PFSK-1 (cell line): Measurements from ENCODE around the gene DOCK4.

Source experiments
- POLR2AphosphoS5 ChIP-seq: IDR thresholded peaks from 2 replicates; pipeline ENCODE4 v1.6.1; 2012; ENCODE audit warnings: low read depth, mild to moderate bottlenecking, control low read depth, low read length, moderate library complexity
- REST ChIP-seq, 2 experiments: IDR thresholded peaks; 2 replicates each; pipeline versions ENCODE4 v1.6.1 to v1.8.0; 2011 to 2012; ENCODE audit warnings: low read depth in 2 of 2, low read length in 2 of 2, control low read depth in 1 of 2, inconsistent platforms in 1 of 2, mild to moderate bottlenecking in 1 of 2, moderate library complexity in 1 of 2; ENCODE audit not compliant: insufficient read depth in 1 of 2
- TAF1 ChIP-seq: IDR thresholded peaks from 2 replicates; pipeline ENCODE4 v1.6.1; 2012; ENCODE audit warnings: low read length, control low read depth, borderline replicate concordance; ENCODE audit not compliant: insufficient read depth

GRCh38 chr7:112122144-112122543 is 84.1 kb downstream of the DOCK4 start:
- TF ChIP-seq REST (IDR thresholded peaks at IDR 0.05; ENCODE audit: insufficient read depth in 1 of 2, low read depth in 2 of 2, low read length in 2 of 2) (no peak), TAF1 (no peak), POLR2AphosphoS5 (no peak)
